NCI-H1694 treated with DMSO at 0.1 percent for 48 hours (cell line): ENCODE measurements around the gene MAVS.

ENCODE experiments used
- DNase-seq: peaks from one replicate; lab custom pipeline; 2025; lab: John Stamatoyannopoulos, UW

The MAVS gene

DNA sequence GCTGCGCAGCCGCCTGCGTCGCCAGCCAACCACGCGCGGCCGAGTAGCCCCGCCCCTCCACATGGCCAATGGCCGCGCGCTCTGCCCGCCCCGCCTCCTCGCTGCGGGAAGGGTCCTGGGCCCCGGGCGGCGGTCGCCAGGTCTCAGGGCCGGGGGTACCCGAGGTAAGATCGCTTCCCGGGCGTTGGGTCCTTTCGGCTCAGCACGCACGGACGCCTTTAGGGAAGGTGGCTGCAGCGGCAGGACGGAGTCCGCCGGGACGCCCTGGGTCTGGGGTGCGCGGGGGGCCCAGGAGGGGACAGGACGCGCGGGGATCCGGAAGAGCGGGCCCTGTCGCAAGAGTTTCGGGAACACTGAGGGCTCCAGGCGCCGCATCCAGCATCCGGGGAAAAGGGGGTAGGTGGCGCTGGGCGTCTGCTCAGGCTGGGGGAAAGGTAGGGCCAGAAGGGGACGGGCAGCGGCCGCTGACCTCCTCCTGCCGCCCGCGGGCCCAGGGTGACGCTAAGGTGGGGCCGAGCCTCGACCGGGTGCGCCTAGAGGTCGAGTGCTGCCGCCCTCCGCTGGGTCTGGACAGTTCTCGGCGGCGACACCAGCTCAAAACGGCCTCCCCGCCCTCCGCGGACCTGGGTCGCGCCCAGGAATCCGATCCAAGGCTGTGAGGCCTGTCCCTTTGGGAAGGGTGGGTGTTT is at the start of gene MAVS:
Gene MAVS, plus strand, starts transcription at position 95 of the 689 bp plus-strand sequence. CDS start 7,791 bp downstream, outside the sequence.
- peak; percentile 69 for DNase-seq

DNA sequence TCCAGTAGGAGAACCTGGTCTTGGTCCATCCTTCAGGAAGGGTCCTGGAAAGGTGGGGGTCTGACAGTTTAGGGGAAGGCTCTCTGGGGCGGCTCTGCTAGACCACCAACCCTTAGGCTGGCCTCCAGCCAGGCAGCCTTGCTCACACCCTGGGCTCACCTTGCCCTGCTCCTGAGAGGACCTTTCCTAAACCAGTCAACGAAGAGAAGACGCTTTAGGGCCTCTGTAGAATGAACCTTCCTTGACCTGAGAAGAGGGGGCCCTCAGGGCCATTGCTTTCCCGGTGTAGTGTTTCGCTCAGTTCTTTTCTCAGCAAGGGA is 49.4 kb upstream of the MAVS start:
- no peak for DNase-seq

DNA sequence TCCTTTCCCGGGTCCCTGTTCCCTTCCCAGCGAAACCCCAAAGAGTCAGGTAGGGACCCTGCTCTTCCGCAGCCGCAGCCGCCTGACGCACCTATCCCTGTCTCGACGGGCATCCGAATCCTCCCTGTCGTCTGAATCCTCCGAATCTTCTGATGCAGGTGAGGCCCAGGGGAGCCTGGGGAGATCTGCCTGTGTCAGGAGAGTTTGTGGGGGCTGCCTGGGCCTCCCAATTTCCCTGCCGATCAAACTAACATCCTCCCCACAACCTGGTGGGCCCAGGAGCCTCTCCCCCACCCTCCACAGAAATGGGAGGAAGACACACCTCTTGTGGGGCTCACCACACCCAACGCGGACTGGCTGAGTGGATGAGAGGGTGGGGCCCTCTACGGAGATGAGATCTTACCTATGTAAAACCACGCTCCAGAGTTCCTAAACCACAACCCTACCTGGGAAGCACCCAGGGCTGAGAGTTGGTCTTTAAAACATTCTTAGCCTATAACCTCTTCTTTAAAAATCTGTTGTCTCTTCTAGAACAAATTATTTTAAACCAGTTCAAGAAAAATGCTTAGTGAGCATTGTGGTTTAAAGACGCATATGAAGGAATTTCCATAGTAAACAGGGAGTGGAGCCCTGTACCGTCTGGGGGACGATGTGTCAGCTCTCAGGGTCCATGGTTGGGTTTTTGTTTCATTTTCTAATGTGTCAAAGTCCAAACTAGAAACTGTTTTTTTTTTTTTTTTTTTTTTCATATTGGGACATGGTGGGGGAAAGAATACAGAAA is 48.9 kb upstream of the MAVS start:
- no peak for DNase-seq

DNA sequence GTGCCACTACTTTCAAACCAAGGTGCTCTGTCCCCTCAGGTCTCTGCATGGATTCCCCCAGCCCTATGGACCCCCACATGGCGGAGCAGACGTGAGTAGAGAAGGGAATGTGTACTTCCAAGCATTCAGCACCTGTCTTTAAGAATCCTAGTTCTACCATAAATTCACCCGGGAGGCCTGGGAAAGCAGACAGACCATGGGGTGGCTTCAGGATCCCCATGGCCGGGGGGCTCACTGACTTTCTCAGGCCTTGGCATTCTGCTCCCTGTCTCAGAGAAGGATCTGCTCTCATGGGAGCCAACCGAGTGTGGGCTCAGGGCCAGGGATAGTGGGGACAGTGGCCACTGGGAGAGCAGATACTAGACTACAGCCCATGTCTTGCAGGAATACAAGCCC is 48.3 kb upstream of the MAVS start:
- DNase-seq = no peak

DNA sequence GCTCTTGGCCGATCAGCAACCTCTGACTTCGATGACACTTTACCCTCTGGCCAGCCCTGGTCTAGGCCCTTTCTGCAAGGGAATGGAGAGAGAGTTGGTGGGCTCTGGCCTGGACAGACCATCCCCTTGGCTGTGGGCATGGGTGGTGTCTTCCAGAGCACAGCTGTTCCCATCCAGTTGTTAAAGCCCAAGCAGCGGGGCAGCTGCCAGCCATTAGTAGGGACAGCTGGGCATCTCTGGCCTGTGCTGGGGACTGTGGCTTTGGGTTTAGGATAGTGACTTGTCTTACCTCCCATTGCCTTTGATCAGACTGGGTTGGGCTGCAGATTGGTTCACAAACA is 47.8 kb upstream of the MAVS start:
- no peak for DNase-seq

DNA sequence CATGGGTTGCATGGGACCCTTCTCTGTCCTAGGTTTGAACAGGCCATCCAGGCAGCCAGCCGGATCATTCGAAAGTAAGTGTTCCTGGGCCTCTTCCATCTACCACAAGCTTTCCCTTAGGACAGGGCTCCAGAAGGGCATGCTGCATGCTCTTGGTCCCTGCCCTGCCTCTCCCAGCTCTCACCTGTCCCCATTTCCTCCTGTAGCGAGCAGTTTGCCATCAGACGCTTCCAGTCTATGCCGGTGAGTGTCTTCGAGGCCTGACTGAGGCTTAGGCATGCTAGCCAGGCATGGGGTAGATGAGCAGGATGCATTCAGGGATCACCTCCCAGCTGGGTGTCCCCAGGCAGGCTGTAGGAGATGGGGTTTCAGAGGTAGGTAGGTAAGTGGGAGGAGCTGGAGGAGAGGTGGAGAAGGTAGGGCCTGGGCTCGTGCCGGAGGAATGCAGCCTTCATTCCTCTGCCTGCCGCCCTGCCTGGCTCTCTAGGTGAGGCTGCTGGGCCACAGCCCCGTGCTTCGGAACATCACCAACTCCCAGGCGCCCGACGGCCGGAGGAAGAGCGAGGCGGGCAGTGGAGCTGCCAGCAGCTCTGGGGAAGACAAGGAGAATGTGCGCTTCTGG is 46.3 kb upstream of the MAVS start:
- no peak for DNase-seq

DNA sequence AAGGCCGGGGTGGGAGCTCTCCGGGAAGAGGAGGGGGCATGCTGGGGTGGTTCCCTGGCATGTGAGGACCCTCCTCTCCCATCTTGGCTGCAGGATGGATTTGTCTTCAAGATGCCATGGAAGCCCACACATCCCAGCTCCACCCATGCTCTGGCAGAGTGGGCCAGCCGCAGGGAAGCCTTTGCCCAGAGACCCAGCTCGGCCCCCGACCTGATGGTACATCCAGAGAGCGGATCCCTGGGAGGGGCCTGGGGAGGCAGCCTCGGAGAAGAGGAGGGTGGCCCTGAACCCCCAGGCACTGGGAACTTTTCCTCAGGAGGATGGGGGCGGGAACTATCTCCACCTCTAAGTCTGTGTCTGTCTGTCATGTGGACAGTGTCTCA is 45.8 kb upstream of the MAVS start:
- no peak for DNase-seq

DNA sequence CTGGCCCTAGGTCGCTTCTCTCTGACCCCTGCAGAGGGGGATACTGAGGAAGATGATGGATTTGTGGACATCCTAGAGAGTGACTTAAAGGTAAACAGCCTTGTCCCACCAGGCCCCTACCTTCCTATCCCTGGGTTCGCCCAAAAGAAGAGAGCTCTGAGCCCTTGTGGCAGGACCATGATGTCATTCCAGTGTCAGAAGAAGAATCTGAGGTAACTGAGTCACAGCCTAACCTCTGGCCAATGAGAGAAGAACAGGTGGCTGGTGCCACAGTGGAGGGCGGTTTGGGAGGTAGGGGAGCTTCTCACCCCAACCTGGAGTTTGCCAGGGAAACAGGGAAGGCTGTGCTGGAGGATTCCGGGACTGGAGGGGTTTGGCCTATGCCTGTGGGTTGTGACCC is 45.3 kb upstream of the MAVS start:
- DNase-seq = no peak

DNA sequence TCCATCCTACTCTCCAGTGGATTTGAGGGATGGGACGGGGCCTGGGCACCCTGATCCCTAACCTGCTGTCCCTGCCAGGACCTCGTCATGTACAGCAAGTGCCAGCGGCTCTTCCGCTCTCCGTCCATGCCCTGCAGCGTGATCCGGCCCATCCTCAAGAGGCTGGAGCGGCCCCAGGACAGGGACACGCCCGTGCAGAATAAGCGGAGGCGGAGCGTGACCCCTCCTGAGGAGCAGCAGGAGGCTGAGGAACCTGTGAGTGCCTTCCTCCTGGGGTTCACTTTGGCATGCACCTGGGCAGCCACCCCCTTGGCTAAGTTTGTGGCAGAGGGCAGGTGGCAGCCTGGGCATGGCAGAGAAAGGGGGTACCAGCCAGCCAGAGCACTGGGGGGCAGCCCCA is 44.8 kb upstream of the MAVS start:
- no peak for DNase-seq

DNA sequence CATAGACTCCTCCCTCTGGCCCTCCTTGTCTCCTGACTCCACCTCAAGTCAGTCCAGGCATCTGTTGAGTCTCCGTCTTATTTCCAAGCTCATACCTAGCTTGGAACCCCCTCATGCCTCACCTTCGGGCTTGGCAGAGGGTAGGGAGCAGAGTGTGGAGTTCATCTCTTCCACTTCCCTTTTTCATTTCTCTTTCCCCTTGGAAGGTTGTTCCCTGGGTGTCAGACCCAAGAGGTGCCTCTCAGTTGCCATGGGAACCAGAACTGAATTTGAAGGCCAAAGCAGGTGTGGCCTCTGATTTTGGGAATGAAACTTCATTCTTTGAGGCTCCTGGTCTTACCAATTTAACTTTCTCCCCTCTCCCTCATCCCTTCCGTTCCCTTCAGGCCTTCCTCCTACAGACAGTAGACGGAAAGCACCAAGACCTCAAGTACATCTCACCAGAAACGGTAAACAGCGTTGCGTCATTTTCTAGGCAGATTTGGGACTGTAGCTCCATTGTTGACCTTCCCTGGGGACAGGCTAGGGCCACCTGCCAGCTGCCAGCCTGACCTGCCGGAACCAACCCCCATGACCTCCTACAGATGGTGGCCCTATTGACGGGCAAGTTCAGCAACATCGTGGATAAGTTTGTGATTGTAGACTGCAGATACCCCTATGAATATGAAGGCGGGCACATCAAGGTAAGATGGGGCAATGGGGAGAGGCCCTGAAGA is 44.0 kb upstream of the MAVS start:
- no peak for DNase-seq

DNA sequence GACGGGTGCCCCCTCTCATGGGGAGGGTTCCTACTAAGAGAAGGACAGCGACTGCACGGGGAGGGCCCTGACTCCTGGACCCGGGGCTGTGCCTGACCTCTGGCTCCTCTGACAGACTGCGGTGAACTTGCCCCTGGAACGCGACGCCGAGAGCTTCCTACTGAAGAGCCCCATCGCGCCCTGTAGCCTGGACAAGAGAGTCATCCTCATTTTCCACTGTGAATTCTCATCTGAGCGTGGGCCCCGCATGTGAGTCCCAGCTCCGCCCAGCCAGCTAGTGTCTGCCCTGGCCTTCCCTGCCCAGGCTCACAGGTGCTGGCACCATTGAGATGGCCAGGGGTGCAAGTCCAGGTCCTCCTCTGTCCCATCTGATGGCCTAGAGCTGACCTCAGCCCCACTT is 43.3 kb upstream of the MAVS start:
- DNase-seq = no peak

DNA sequence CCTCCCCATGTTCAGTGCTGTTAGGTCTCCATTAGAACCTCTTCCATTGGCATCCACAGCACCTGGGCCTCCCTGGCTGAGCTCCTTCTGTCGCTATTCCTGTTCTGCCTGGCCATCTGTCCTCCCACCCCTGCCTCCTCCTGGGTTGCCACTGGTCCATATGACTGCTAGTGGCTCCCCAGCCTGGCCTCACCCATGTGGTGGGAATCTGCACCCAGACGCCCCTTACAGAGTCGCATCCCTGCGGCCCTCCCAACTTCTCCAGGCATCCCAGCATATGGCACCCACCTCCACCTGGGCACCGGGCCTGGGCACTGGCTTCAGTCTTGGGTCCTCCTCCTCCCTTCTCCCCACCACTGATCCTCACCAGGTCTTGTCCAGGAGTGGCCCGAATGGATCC is 42.8 kb upstream of the MAVS start:
- DNase-seq = no peak

DNA sequence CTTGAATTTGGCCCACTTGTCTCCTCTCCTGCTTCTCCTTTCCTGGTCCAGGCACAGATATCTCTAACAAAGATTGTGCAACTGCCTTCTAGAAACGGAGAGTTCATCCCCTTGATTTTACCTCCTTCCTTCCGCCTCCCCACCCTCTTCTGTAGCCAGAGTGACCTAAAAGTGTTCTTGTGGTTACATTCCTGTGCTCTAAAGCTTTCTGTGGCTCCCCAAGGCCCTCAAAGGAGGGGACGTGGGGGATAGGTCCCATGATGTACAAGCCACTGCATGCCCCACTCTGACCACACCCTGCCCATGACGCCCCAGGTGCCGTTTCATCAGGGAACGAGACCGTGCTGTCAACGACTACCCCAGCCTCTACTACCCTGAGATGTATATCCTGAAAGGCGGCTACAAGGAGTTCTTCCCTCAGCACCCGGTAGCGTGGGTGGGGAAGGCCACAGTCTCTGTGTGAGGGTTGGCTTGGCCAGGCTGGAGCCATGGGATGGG is 42.3 kb upstream of the MAVS start:
- no peak for DNase-seq

DNA sequence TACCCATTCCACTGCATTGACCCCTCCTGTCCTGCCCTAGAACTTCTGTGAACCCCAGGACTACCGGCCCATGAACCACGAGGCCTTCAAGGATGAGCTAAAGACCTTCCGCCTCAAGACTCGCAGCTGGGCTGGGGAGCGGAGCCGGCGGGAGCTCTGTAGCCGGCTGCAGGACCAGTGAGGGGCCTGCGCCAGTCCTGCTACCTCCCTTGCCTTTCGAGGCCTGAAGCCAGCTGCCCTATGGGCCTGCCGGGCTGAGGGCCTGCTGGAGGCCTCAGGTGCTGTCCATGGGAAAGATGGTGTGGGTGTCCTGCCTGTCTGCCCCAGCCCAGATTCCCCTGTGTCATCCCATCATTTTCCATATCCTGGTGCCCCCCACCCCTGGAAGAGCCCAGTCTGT is 41.9 kb upstream of the MAVS start:
- DNase-seq = no peak

DNA sequence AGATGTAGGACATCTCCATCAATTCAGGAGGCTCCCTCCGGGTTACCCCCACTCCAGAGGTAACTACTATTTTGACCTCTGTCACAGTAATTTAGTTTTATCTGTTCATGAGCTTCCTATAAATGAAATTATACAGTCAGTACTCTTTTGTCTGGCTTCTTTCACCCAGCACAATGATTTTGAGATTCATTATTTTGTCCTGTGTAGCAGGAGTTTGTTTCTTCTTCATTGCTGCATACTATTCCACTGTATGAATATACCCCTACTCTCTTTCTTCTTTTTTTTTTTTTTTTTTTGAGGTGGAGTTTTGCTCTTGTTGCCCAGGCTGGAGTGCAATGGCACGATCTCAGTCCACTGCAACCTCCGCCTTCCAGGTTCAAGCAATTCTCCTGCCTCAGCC is 38.1 kb upstream of the MAVS start:
- no peak for DNase-seq

DNA sequence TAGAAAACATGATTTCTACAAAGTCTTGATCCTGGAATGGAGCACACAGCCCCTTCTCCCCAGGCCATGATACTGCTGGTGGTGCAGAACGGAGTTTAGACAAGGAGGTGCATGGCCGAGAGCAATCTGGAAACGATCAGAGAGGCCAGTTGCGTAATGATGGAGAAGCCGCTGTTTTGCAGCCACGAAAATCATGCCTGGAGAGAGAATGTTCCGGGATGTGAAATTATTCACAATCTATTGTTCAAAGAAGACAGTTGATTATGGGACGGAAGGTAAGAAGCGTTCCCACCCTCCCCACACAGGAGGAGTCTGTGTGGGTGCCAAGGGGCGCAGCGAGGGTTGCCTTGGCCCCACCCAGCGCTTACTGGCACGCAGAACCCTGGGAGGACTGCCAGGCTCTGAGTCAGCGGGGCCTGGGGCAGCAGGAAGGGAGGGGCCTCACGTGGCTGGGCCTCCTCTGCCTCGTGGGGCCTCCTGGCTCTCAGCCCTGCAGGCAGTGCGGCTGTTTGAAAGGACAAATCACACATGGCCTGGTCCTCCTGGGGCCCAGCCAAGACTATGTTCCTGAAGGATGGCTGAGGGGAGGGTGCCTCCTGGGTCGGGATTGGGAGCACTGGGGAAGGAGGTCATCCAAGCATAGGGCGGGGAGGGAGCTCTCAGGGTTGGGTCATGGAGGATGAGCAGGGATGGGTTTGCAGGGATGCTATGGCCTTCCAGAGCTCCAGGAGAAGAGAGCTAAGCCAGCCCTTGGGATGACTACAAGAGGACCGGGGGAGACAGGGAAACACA is 35.0 kb upstream of the MAVS start:
- DNase-seq = peak; percentile 95

DNA sequence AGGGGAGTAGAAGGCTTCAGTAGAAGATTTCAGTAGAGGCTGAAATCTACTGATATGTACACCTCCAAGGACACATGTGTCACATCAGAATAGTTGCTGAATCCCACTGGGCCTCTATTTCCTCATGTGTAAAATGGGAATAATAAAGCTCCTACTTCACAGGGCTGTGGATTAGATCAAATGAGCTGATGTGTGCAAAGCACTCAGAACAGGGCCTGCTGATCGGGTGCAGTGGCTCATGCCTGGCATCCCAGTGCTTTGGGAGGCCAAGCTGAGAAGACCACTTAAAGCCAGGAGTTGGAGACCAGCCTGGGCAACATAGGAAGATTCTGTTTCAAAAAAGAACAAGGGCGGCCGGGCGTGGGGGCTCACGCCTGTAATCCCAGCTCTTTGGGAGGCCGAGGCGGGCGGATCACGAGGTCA is 34.4 kb upstream of the MAVS start:
- peak; percentile 45 for DNase-seq

DNA sequence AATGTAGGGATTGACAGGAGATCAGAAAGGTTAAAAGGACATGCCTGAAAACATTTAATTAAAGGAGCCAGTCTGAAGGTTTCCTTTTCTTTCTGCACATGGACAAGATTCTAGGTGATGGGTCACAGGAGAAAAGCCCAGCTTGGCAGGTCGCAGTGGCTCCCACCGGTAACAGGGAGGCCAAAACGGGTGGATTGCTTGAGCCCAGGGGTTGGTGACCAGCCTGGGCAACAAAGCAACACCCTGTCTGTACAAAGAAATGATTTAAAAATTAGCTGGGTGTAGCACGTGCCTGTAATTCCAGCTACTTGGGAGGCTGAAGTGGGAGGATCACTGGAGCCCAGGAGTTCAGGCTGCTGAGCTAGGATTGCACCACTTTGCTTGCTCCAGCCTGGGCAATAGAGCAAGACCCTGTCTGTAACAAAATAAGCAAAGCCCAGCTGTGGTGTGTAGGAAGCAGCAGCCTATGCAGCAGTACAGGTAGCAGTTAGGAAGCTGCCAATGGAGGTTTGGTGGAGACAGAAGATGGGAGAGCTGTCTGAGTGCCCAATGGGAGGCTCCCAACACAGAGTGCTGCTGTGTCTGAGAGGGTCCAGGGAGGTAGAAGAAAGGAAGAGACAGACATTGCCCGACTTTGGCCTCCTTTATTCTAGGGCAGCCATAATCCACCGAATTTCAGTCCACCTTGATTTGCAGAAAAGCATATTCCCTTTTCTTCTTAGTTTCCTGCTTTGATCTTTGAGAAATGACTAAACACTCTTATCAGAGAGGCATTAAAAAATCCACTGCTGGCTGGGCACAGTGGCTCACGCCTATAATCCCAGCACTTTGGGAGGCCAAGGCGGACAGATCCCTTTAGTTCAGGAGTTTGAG is 33.4 kb upstream of the MAVS start:
- no peak for DNase-seq

DNA sequence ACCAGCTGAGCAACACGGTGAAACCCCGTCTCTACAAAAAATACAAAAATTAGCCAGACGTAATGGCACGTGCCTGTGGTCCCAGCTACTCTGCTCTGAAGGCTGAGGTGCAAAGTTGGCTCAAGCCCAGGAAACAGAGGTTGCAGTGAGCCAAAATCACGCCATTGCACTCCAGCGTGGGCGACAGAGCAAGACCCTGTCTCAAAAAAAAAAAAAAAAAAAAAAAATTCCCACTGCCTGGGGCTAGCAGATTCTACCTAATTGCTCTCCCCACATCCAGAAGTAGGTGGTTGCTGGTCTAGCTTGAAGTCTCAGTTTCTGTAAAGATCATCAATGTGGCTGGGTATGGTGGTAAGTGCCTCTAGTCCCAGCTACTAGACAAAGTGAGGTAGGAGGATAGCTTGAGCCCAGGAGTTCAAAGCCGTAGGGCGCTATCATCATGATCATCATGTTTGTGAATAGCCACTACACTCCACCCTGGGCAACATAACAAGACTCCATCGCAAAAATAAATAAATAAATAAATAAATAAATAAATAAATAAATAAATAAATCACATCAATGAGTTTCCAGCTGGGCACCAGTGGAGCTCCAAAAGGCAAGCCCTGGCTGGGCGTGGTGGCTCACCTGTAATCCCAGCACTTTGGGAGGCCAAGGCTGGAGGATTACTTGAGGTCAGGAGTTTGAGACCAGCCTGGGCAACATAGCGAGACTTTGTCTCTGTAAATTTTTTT is 32.6 kb upstream of the MAVS start:
- DNase-seq = no peak

DNA sequence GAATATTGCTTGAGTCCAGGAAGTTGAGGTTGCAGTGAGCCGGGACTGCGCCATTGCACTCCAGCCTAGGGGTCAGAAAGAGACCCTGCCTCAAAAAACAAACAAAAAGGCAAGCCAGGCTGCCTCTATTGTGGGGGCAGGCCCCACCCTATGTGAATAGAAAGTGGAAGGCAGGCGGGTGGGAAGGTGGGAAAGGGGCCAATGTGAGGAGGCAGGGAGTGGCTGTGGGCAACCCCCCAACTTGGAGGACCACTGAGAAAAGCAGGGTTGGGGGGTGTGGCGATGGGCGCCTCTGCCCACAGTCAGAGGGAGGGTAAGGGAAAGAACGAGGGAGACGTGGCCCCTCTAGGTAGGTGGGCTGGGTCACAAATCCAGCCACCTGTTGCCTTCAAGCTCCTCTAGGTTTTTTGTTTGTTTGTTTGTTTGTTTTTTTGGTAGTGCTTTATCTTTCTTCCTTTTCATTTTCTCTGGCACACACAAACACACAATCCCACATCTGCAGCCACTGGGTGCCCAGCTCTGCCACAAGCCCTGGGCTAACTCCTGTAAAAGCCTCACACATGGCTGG is 31.6 kb upstream of the MAVS start:
- no peak for DNase-seq
